ENCODE measurements around the gene CCDC122. TPM values are rescaled to one million over a fixed set of nuclear protein-coding genes. Genes with fewer than 3 reads are reported as not detected.
A peak's percentile ranks its signal among the peaks of the same experiment; 100 is the strongest.

CCDC122 gene
- total RNA-seq, 2 experiments from 2014 or later, result 0.73 to 1.2 TPM

GRCh38 chr13:43786766-43787517, 92.6 kb downstream of the CCDC122 start, which contains the start of gene ENOX1:
ENOX1 (minus strand) TSS chr13:43786972.
- H3K27me3 Mint-ChIP-seq, result peaks cover 47% of the 10 kb centered on the region
- ChIA-PET POLR2A (no interaction called here), CTCF (interaction anchor here (1.5 kb wide), 1 partner anchor 18 kb away, joined by 4 read pairs; no protein-coding TSS in a partner anchor)
- DNase-seq, result peak; percentile 32
- H3K9me3 Mint-ChIP-seq, result no peaks in the 10 kb centered on the region
- H3K4me1 Mint-ChIP-seq, result peaks cover 13% of the 10 kb centered on the region
- H3K36me3 Mint-ChIP-seq (ENCODE audit: low read depth), result no peaks in the 10 kb centered on the region
- H3K27ac Mint-ChIP-seq, result no peak within 1 kb of the TSS
- H3K4me3 Mint-ChIP-seq, result peak within 1 kb of the TSS; percentile 73

- H3K4me3 Mint-ChIP-seq, result peak overlapping the region; percentile 73
- H3K27ac Mint-ChIP-seq, result no peak overlapping the region
- ChIA-PET CTCF (interaction anchor here (1.5 kb wide), 1 partner anchor 19 kb away, joined by 4 read pairs; no protein-coding TSS in a partner anchor), POLR2A (no interaction called here)
- no peak for DNase-seq
- H3K27me3 Mint-ChIP-seq, result peaks cover 47% of the 10 kb centered on the region
- peaks cover 13% of the 10 kb centered on the region for H3K4me1 Mint-ChIP-seq
- no peaks in the 10 kb centered on the region for H3K36me3 Mint-ChIP-seq (ENCODE audit: low read depth)
- no peaks in the 10 kb centered on the region for H3K9me3 Mint-ChIP-seq
These were observed 93.1 kb downstream of the CCDC122 start for GRCh38 chr13:43786472-43786765.

Other genes with a start within 250 kb of the CCDC122 start
- gene ENOX1, start 92.8 kb downstream of the CCDC122 start, total RNA-seq, result under 1 TPM; 0.25 to 0.38 TPM
- 1 to 10 TPM; 3.2 to 5.4 TPM for gene LACC1, start 164 bp upstream of the CCDC122 start, total RNA-seq